Neural crest cell (in vitro differentiated cells): ENCODE results near the gene MEGF11. TPM values are rescaled to one million over a fixed set of nuclear protein-coding genes. Genes with fewer than 3 reads are reported as not detected.

Source experiments
- DNase-seq: peaks from one replicate; pipeline ENCODE4 v3.0.0; 2021; ENCODE audit warnings: low read depth, mixed read lengths, low spot score
- H3K27ac Mint-ChIP-seq: one replicate; pipeline ENCODE4 v1.8.0; 2021; ENCODE audit warnings: mild to moderate bottlenecking, mixed read lengths; ENCODE audit not compliant: unreplicated experiment
- H3K27me3 Mint-ChIP-seq: 2 replicates; pipeline ENCODE4 v1.8.0; 2021; ENCODE audit warnings: low read depth, mild to moderate bottlenecking, mixed read lengths
- H3K36me3 Mint-ChIP-seq: 2 replicates; pipeline ENCODE4 v1.8.0; 2021; ENCODE audit warnings: low read depth, mild to moderate bottlenecking, mixed read lengths
- H3K4me1 Mint-ChIP-seq: 2 replicates; pipeline ENCODE4 v1.8.0; 2021; ENCODE audit warnings: mixed read lengths
- H3K4me3 Mint-ChIP-seq: one replicate; pipeline ENCODE4 v1.8.0; 2021; ENCODE audit warnings: mild to moderate bottlenecking, mixed read lengths
- H3K9me3 Mint-ChIP-seq: 2 replicates; pipeline ENCODE4 v1.8.0; 2021; ENCODE audit warnings: mixed read lengths
- CTCF ChIP-seq: fragments of 200-600 bp; sonication (generic); conservative IDR thresholded peaks from 2 replicates; pipeline ENCODE4 v1.5.0; 2021; ENCODE audit warnings: antibody characterized with exemption, mild to moderate bottlenecking
- total RNA-seq: library from RNA; stranded (reverse); gene quantifications from 2 replicates; pipeline ENCODE4 v1.2.1, GENCODE V29; 2021

MEGF11 gene
- total RNA-seq, 1 donor from 2014 or later, result 0.49 TPM

DNA sequence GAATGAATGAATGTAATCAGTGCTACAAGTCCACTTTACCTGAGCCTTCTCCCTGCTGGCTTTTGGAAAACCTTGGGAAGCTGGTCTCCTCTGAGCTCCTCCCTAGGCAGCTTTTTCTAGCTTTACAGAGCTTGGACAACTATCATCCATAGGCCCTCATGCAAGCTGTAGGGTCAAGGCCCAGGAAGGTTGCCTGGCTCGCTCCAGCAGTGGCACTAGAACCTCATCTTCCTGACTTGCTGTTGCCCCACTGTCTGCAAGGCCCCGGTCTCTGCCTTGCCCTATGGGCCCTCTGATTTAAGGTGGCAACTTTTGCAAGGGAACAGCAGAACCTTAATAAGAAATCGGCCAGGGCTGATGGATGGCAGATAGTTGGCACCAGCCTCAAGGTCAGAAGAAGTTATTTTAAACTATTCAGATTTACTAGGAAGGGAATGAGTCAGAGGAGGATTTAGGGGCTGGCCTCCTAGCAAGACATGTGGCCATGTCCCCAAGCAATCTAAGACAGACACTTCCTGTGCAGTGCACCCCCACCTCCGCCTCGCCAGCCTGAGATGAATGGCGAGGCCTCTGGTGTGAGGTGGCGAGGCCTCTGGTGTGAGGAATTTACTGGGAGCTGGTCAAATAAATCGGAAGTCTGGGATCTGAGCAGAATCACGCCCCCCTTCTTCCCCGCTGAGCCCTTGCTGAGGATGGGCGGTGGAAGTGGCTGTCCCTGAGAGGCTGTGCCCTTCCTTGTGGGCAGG lies 180.8 kb downstream of the MEGF11 start:
- TF ChIP-seq CTCF, result no peak
- no peak overlapping the region for H3K27ac Mint-ChIP-seq
- DNase-seq, result no peak

GRCh38 chr15:66071921-66072295 lies 181.6 kb downstream of the MEGF11 start:
- Mint-ChIP-seq H3K9me3 (no peaks in the 10 kb centered on the region), H3K4me1 (peaks cover 17% of the 10 kb centered on the region), H3K27ac (no peak overlapping the region), H3K36me3 (no peaks in the 10 kb centered on the region), H3K27me3 (peaks cover 1% of the 10 kb centered on the region), H3K4me3 (no peak overlapping the region)
- TF ChIP-seq CTCF, result no peak
- DNase-seq, result no peak

More for the DNA sequence above, 180.8 kb downstream of the MEGF11 start:
- no peak overlapping the region for H3K4me3 Mint-ChIP-seq
- no peaks in the 10 kb centered on the region for H3K36me3 Mint-ChIP-seq
- peaks cover 17% of the 10 kb centered on the region for H3K4me1 Mint-ChIP-seq
- no peaks in the 10 kb centered on the region for H3K9me3 Mint-ChIP-seq
- no peaks in the 10 kb centered on the region for H3K27me3 Mint-ChIP-seq

GRCh38 chr15:66071160-66071920 lies 182.2 kb downstream of the MEGF11 start:
- H3K27me3 Mint-ChIP-seq, result peaks cover 3% of the 10 kb centered on the region
- H3K9me3 Mint-ChIP-seq, result no peaks in the 10 kb centered on the region
- no peaks in the 10 kb centered on the region for H3K36me3 Mint-ChIP-seq
- no peak overlapping the region for H3K4me3 Mint-ChIP-seq
- H3K27ac Mint-ChIP-seq, result no peak overlapping the region
- TF ChIP-seq CTCF, result no peak
- H3K4me1 Mint-ChIP-seq, result peaks cover 17% of the 10 kb centered on the region
- DNase-seq, result no peak

GRCh38 chr15:66070220-66070934 lies 183.2 kb downstream of the MEGF11 start:
- Mint-ChIP-seq H3K27ac (no peak overlapping the region), H3K27me3 (peaks cover 3% of the 10 kb centered on the region), H3K9me3 (no peaks in the 10 kb centered on the region), H3K4me3 (no peak overlapping the region), H3K36me3 (no peaks in the 10 kb centered on the region), H3K4me1 (peaks cover 17% of the 10 kb centered on the region)
- no peak for DNase-seq
- TF ChIP-seq CTCF, result no peak

GRCh38 chr15:66069751-66070150 lies 183.8 kb downstream of the MEGF11 start:
- Mint-ChIP-seq H3K36me3 (no peaks in the 10 kb centered on the region), H3K9me3 (no peaks in the 10 kb centered on the region), H3K27ac (no peak overlapping the region), H3K4me3 (no peak overlapping the region), H3K27me3 (peaks cover 3% of the 10 kb centered on the region), H3K4me1 (peaks cover 17% of the 10 kb centered on the region)
- no peak for TF ChIP-seq CTCF
- DNase-seq, result no peak
